ENCODE measurements around the gene CHST14. TPM values are rescaled to one million over a fixed set of nuclear protein-coding genes. Genes with fewer than 3 reads are reported as not detected.

Gene CHST14
- polyA plus RNA-seq, 12 donors: 29.3 to 44.7 (median 34.1) TPM; not detected in 1

DNA sequence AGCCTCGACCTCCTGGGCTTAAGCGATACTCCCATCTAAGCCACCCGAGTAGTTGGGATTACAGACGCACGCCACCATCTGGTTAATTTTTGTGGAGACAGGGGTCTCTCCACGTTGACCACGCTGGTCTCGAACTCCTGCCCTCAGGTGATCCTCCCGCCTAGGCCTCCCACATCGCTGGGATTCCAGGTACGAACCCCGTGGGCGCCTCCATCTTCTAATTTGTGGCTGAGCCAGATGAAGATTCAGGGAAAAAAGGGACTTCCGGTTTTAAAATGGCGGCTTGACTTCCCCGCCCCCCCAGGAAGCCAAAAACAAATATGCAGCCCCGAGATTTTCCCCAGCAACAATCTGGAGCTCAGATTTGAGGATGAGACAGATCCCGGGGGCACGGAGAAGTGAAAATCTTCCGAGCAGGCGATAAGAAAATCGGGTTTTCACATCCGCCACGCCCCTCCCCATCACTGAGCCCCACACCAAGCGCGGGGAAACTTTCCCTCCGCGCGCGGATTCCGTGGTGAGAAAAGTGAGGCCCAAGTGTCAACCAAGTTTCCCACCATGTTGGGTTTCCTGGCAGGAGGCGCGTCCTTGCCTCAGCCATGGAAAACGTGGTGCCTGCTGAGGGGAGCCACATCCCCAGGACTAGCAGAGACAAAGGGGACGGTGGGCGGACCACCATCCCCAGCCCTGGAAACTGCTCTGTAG, 15.4 kb downstream of the CHST14 start:
- no peak for DNase-seq

GRCh38 chr15:40487816-40488682, 17.3 kb downstream of the CHST14 start:
- no peak for DNase-seq

DNA sequence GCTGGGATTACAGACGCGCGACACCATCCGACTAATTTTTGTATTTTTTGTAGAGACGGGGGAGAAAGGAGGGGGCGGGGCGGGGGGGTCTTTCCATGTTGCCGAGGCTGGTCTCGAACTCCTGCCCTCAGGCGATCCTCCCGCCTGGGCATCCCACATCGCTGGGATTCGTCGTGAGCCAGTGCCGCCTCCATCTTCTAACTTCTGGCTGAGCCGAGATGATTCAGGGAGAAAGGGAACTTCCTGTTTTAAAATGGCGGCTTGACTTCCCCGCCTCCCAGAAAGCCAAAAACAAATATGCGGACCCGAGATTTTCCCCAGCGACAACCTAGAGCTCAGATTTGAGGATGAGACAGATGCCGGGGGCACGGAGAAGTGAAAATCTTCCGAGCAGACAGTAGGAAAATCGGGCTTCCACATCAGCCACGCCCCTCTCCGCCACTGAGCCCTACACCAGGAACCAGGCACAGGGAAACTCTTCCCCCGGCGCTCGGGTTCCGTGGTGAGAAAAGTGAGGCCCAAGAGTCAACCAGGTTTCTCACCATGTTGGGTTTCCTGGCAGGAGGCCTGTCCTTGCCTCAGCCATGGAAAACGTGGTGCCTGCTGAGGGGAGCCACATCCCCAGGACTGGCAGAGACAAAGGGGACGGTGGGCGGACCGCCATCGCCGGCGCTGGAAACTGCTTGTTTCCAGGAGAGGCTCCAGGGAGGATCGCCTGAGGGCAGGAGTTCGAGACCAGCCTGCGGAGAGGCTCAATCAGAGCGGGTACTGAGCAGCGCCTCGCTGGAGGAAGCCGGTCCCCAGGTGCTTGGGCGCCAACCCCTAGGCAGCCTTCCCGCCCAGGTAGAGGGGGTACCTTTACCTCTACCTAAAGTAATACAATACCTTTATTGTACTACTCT, 18.7 kb downstream of the CHST14 start:
- DNase-seq: no peak

DNA sequence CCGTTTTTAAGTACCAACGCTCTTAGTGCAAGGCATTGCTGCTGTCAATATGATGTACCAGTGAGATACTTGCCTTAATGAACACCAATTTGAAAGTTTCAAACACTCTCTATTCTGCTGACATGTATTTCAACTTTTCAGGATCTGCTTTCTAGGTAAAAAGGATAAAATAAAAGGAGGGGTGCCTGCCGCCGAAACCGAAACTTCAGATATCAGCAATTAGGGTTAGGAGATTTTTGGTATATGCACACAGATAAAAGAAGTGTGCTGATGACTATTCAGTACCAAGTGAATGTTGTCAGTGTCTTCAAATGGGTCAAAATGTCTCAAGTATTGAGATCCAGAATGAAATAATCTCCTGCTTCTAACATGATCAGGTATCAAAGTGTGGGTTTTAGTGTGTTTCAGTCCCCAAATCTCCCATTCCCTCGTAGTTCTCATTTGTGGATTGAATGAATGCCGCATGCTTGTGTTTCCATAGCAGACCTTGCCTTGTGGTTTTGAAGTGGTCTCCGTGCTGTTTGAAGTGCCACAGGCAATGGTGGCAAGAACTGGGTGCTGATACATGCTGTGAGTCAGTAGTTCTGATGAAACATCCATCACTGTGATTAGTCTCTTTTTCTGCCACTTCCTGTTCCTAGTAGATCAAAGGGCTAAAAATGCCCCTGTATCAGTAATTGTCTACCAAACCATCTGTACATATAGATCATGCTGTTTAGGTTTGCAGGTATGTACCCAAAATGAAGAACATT, 22.5 kb downstream of the CHST14 start:
- no peak for DNase-seq

DNA sequence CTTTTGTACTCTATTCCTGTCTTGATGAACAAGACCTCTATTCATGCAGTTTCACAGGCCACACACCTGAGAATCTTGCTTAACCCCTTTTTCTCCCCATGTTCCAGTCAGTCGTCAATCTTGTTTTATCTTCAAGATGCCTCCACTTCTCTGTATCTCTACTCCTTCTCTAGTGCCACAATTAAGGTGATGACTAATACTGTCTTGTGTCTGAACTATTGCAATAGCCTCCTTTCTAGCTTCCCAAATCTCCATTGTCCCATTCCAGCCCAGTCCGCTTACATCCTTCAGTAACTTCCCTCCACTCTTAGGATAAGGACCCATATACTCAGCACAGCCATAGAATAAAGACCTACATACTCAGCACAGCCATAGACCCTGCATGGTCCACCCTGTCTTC, 24.7 kb downstream of the CHST14 start:
- DNase-seq: no peak

GRCh38 chr15:40498418-40498817, 27.6 kb downstream of the CHST14 start:
- no peak for DNase-seq

GRCh38 chr15:40498891-40499290, 28.1 kb downstream of the CHST14 start:
- DNase-seq: no peak

- DNase-seq: no peak
Measured at GRCh38 chr15:40499931-40500330, 29.1 kb downstream of the CHST14 start.

DNA sequence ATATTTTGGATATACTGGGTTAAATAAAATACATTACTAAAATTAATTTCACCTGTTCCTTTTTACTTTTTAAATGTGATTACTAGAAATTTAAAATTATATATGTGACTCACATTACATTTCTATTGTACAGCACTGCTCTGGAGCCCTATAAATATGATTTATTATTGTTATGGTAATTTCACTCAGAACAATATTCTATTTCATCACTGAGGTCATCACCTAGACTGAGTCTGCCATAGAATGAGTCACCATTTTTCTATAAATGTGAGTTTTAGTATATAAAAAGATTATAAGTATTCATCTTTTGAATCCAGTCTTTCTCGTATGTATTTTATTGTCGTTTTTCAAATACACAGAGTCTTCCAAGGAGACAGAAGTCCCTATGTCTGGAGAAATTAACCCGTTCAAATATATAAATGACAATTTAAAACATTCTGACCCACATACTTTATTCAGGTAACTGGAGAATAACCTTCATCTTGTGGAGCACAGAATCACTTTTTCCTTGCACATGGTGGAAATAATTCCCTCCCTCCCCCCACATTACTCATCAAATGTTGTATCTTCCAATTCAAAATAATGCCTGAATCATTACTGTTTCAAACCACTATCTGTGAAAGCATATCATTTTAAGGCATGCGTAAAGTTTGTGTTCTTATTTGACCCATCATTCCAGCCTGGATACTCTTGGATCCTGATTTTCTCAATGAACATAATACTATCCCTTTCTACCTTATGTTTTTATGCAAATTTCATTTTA, 30.0 kb downstream of the CHST14 start:
- DNase-seq: no peak

GRCh38 chr15:40501487-40501886, 30.7 kb downstream of the CHST14 start:
- DNase-seq: no peak

GRCh38 chr15:40506964-40507571, 36.3 kb downstream of the CHST14 start:
- DNase-seq: peak; percentile 80

DNA sequence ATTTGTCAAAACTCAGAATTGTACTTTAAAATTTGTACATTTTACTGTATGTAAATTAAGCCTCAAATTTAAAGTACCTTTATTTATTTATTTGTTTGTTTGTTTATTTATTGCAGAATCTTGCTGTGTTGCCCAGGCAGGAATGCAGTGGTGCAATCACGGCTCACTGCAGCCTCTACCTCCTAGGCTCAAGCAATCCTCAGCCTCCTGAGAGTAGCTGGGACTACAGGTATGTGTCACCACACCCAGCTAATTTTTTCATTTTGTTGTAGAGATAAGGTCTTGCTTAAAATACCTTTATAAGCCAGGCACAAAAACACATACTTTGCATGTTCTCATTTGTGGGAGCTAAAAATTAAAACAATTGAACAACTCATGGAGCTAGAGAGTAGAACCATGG, 37.4 kb downstream of the CHST14 start:
- no peak for DNase-seq

DNA sequence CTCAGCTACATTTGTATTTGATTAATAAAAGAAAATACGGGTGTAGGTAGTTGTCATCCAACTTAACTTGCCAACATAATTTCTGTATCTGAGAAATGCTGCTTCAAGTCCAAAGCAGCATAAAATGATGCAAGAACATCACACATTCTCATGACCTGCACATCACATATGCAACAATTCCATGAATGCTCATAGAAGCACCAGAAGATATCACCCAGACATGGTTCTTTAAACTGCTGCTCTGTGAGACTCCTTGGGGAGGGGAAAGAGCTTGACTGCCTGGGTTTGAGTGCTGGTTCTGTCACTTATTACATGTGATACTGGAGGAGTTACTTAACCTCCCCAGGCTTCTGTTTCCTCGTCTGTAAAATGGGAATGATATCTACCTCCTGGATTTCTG, 39.4 kb downstream of the CHST14 start:
- no peak for DNase-seq

DNA sequence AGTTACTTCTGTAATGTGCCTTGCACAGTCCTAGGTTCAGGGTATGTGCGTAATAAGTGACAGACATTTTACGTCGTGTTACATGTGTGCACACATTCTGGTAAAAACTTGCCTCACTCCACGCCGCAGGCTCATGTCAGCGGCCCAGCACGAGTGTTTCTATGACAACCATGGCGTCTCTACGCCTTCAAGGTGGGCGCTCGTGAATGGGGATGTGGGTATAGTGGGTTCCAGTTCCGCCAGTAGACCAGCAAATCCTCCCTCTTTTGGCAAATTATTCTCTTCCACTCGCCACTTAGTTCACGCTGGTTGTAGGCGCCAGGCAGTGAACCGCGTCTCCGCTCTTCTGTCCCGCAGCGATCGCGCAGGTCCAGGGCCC, 40.3 kb downstream of the CHST14 start:
- DNase-seq: peak; percentile 9

GRCh38 chr15:40511472-40512133, 40.8 kb downstream of the CHST14 start:
- DNase-seq: peak; percentile 41

DNA sequence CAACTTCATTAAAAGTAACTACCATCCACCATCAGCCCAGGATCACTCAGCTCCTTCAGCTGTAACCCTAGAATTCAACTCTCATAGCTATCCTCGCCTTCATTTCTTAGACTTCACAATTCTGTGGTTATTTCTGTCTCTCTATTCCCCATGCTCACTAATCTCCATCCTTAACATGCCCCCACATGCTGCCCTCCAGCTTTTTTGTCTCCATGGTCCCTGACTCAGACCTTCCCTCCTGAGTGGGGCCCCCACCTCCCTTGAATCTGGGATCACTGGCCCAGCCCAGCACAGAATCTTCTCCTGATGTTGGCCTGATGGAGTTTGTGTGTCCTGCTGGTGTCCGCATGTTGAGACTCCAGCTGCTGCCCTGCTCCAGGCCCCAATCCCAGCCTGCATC, 41.7 kb downstream of the CHST14 start:
- DNase-seq: no peak

GRCh38 chr15:40513609-40514008, 42.8 kb downstream of the CHST14 start:
- no peak for DNase-seq

DNA sequence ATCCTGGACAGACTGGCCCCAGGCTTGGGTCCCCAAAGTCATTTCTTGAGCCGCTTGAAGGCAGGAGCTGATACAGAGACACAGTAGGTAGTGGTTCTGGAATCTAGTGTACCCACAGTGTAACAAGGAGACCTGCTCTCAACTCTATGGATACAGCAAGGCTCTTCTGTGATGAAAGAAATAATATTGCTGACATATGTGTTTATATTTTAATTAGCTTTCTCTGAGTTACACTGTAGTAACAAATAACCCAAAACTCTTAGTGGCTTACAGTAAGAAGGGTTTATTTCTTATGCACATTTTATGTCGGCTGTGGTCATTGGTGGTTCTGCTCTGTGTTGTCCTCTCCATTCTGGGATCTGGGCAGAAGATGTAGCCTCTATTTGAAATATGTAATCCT, 45.5 kb downstream of the CHST14 start:
- DNase-seq: no peak
